Effector CD8-positive, alpha-beta T cell (primary cell): ENCODE data around the gene PIK3CA.
"Not testable (repeated sequence)": the region's sequence is repeated elsewhere in the genome, so short reads cannot be mapped to it uniquely, and the experiment has no call there.

Experiments
- DNase-seq: peaks from one replicate; lab custom pipeline; 2025; lab: John Stamatoyannopoulos, UW
- total RNA-seq, 4 experiments: gene quantifications; one replicate each; lab custom pipeline; 2026; lab: John Stamatoyannopoulos, UW

The PIK3CA gene
- 85.9 to 123 (median 102) reads per million in 4 experiments for total RNA-seq

DNA sequence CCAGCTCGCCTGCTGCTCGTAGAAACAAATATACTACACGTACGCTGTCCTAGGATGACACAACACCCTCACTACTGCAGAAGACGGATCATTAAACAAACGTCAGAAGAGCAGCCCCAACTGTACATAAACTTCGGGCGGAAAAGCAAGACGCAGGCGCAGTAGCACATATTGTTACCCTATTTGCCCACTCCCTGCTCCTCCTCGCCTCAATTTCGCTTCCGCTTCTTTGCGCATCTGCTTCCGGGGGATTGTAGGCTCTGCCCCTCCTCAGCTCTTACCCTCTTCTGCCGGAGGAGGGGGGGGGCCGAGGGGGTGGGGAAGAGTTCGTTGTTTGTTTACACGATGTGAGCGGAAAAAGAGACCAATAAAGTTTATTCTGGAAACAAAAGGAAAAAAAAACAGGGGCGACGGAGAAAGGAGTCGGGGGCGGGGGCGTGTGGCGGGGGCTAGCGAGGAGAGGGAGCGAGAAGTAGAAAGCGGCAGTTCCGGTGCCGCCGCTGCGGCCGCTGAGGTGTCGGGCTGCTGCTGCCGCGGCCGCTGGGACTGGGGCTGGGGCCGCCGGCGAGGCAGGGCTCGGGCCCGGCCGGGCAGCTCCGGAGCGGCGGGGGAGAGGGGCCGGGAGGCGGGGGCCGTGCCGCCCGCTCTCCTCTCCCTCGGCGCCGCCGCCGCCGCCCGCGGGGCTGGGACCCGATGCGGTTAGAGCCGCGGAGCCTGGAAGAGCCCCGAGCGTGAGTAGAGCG is at the start of gene PIK3CA:
TSS of gene PIK3CA (plus strand) at position 485 of the 743 bp plus-strand sequence. CDS start 50,469 bp downstream, outside the sequence.
- DNase-seq = peak; percentile 92

DNA sequence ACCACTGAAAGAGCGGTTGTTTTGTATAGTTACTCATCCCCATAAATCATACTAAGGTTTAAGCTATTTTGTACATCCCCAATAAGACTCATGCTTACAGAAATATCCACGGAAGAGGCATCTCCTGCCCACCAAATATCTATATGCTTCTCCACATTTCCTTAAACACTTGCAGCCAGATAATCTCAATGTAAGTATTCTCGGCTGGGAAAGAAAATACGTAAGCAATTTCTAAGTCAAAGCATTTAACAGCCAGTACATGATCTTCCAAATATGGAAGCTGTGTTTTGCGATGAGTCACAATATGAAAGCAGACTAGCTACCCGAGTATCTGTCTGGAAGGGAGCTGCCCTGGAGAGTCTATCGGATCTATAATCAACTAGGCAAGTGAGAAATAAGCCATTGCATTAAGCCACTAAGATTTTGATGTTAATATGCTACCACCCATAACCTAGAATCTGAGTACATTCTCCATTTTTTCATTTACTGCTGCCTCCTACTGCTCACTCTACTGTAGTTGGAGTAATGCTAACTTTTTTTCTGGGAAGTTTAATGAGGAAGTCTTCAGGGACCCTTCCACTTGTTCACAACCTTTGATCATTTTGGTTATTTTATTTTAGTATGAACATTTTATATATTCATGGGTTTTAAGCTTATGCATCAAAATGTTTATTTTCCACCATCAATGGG is 49.6 kb upstream of the PIK3CA start:
- no peak for DNase-seq

DNA sequence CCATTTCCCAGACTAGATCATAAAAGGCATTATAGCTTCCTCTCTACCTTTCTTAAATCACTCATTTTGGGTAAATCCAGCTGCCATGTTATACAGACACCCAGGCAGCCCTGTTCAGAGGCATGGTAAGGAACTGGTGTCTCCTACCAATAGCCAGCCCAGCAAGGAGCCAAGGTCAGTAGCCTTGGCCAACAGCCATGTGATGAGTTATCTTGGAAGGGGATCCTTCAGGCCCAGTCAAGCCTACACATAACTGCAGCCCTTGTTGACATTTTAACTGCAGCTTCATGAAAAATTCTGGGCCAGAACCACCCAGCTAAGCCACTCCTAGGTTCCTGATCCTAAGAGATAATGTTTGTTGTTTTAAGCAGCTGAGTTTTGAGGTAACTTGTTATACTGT is 47.5 kb upstream of the PIK3CA start:
- DNase-seq = no peak

DNA sequence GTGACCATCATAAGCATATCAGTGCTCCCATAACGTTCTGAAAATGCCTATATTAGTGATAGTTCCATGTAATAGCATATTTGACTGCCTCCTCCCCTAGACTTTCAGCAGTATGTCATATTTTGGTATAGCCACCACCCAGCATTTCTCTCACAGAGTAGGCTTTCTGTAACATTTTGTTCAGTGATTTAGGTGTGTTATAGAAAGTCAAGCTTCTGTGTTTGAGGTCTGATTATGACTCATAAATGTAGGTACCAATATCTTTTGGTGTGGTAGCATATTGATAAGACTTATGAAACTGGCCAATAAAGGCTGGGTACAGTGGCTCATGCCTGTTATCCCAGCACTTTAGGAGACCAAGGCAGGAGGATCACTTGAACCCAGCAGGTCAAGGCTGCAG is 42.3 kb upstream of the PIK3CA start:
- no peak for DNase-seq

DNA sequence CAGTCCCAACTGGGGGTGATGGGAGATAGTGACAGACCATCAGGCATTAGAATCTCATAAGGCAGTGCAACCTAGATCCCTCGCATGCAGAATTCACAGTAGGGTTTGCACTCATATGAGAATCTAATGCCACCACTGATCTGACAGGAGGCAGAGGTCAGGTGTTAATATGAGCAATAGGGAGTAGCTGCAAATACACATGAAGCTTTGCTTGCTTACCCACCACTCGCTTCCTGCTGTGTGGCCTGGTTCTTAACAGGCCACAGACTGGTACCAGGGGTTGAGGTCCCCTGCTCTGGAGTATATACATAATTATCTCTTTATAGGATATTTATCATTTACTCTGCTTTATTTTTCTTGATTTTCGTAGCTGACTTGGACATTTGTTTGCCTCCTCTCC is 40.5 kb upstream of the PIK3CA start:
- DNase-seq = no peak

DNA sequence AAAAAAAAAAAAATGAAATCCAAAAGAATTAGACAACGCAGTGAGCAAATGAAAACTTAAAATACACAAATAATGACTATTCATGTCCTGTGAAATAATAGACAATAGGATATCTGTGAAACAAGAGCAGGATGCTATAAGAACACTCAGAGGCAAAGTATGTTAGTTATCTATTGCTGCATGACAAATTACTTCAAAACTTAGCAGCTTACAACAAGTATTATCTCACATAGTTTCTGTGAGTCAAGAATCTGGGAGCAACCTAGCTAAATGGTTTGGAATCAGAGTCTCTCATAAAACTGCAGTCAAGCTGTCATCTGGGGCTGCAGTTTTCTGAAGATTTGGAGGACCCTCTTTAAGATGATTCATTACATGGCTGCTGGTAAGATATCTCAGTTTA is 40.1 kb upstream of the PIK3CA start:
- no peak for DNase-seq

DNA sequence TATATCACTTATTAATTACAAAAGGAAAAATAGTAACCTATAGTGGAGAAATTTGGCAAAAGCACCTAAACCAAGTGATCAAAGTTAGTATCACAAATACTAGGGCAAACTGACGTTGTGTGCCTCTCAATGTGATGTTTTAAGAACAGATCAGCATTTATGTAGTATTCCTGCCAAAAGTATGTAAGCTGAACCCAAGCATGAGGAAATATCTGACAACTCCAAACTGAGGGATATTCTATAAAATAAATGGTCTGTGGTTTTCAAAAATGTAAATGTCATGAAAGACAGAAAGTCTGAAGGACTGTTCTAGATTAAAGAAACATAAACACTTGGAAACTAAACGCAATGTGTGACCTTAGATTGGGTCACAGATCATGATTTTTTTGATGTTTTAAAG is 34.3 kb upstream of the PIK3CA start:
- no peak for DNase-seq

DNA sequence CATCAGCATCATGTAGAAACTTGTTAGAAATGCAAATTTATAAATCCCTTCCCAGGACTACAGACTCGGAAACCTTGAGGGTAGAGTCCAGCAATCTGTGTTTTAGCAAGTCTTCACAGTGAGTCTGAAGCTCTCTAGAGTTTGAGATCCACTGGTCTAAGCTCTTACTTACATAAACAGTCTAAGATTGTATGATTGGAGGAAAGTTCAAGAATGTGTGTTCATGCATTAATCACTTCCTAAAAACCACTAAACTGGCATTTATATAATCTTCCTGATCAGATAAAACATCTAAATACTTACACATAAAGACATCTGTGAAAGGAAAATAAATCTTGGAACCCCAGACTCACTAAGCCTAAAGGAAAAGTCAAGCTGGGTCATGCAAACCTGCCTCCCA is 32.7 kb upstream of the PIK3CA start:
- DNase-seq = not testable (repeated sequence)

DNA sequence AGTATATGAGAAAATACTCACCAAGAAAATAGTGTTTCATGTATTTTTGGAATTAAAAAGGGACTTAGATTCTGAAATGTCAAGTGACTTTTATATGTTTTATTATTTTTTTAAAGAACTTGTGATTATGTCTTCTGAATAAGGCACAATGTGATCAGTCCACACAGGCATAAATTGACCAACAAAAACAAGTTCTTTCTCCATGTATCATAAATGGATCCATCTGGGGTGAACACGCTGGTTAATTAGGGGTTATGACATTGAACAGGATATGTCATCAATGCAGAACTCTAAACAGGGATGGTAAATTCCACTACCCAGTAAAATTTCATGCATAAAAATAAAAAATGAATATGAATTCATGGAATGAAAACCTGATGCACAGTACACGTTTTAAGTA is 31.3 kb upstream of the PIK3CA start:
- DNase-seq = no peak

DNA sequence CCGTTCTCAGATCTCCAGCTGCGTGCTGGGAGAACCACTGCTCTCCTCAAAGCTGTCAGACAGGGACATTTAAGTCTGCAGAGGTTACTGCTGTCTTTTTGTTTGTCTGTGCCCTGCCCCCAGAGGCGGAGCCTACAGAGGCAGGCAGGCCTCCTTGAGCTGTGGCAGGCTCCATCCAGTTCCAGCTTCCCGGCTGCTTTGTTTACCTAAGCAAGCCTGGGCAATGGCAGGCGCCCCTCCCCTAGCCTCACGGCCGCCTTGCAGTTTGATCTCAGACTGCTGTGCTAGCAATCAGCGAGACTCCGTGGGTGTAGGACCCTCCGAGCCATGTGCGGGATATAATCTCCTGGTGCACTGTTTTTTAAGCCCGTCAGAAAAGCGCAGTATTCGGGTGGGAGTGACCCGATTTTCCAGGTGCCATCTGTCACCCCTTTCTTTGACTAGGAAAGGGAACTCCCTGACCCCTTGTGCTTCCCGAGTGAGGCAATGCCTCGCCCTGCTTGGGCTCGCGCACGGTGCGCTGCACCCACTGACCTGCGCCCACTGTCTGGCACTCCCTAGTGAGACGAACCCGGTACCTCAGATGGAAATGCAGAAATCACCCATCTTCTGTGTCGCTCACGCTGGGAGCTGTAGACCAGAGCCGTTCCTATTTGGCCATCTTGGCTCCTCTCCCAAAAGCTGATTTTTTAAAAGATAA is 15.8 kb upstream of the PIK3CA start:
- DNase-seq = not testable (repeated sequence)

DNA sequence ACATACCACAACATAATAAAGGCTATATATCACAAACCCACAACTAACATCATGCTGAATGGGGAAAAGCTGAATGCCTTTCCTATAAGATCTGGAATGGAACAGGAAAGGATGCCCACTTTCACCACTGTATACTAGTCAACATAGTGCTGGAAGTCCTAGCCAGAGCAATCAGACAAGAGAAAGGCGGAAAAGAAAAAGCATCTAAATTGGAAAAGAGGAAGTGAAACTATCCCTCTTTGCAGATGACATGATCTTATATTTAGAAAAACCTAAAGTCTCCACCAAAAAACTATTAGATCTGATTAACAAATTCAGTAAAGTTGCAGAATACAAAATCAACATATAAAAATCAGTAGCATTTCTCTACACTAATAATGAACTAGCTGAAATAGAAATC is 14.6 kb upstream of the PIK3CA start:
- no peak for DNase-seq

DNA sequence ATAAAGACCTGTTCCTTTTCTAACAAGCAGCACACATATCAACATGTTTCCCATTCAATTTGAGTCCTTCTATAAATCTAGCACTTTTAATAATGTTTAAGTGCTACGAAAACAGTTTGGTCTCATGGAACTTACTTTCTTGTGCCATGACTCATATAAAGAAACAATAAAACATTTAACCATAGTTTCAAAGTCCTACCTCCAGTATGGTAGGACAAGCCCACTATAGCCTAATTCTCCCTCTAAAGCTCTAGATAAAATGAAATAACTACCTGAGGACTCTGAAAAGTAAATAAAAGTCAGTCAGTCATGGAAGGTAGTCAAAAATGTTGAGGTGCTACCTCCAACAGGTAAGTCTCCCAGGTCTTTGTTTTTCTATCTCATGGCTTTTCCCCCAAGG is 12.0 kb upstream of the PIK3CA start:
- DNase-seq = no peak

DNA sequence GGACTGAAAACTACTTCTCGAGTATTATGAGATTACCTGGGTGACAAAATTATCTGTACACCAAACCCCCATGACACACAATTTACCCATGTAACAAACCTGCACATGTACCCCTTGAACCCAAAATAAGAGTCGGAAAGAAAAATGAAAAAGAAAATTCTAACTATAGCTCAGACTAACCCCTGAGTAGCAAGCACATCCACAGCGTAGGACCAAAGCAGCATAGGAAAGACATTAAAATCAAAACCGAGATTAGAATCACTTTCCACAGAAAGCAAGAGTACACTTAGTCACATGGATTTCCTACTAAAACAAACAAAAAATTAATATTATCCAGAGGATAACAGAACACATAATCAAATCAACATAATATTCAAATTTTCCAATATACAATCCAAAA is 6.3 kb upstream of the PIK3CA start:
- DNase-seq = no peak

DNA sequence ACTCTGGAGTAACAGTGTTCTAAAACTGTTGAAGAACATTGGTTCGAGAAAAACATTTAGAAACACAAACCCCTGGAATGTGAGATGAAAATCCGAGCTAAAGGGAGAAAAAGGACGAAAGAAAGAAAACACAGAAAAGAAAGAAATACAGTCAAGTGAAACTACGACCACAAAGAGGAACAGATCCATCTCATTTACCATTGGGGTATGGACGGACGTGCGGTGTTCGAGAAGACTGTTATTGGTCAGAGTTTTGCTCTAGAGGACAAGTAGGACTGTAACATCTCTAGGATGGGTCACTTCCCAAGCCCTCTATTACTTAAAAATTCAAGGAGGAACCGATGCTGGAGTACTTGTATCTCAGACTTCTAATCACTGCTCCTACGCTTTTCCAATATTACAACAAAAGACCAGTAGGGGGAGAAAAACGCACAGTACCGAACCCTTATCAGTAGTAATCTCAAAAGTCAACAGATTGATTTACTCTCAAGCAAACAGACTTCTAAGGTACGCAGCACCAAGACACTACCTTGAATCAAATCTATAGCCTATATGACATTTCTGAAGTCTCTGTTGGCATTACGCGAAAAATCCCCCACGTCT is 1.1 kb upstream of the PIK3CA start:
- DNase-seq = no peak

DNA sequence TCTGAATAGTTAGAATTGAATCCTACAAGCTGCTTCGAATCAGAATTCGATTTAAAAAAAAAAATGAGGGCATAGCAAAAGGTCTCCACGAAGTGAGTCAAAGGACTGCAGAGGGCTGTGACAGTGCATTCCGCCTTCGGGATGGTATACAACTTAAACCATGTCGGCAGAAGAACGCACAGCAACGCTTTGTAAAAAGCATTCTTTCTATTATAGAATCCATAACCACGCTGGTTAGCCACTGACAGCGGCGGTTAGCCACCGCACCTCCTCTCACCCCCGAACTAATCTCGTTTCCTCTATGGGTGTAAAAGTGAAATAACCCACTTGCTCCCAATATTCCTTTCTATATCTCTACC is 664 bp upstream of the PIK3CA start:
- peak; percentile 70 for DNase-seq

DNA sequence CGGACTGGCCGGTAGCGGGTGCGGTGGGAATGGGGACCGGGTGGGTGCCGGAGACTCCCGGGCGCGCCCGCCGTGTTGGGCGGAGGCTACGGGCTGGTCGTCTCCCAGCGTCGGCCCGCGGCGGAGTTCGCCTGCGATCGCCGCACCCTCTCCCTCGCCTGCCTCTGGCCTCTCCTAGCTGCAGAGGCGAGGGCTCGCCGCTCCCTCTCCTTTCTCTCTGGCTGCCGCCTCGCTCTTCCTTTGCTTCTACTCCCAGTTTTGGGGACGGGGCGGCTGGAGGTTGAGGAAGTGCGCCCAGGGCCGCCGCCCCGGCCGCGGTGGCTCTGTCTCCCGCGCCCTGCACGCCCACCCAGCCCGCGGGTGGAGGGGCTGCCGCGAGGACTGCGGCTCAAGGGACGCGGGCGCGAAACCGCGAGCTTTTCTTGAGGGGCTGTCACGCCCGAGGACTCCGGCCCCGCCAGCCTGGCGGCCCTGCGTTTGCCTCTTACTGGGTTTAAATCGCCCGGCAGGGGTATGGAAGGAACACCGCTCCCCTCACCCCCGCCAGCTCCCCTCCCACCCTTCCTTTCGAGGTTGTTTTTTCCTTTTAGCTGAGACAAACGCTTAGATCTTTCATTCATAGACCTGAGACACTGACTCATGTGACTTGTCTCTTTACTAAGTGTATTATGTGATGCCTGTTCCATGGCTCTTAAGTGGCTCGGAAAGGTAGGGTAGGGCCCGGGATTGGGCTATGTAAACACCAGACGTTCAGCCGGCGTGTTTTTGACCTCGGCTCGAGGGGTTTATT is 654 bp downstream of the PIK3CA start:
- DNase-seq = peak; percentile 46

DNA sequence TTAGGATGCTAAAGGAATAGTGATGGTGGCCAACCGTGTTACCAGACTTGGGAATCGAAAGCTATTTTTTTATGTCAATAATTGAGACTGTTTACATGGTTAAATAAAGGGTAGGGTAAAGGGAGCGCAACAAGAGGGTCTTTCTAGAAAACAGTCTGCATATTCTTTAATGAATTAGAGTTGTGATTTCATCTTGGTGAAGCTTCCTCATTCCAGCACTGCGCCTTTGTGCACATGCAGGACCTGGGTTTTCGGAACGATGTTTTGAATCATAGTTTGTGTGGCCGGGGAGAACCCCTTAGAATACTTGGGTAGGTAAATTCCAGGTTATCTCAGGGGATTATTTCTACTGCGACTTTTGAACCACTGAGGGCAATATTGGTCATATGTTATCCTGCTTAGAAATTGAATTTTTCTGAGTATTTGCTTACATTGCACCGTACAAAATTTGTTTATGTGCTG is 1.3 kb downstream of the PIK3CA start:
- peak; percentile 25 for DNase-seq

DNA sequence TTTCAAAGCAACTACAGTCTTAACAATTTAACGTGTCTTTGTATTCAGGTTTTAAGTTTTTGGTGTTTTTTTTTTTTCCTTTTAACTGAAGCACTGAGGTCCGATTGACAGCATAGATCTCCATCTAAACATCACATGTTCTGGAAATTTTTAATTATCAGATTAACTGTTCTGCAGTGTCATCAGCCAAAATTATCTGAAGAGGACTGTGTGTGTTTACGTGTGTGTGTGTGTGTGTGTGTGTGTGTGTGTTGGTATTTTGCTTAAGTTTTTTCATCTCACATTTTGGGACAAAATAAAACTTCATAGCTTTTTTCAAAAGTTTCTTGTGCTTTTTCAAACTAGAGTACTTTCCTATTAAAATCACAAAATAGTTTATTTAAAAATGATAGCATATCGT is 1.8 kb downstream of the PIK3CA start:
- DNase-seq = no peak

DNA sequence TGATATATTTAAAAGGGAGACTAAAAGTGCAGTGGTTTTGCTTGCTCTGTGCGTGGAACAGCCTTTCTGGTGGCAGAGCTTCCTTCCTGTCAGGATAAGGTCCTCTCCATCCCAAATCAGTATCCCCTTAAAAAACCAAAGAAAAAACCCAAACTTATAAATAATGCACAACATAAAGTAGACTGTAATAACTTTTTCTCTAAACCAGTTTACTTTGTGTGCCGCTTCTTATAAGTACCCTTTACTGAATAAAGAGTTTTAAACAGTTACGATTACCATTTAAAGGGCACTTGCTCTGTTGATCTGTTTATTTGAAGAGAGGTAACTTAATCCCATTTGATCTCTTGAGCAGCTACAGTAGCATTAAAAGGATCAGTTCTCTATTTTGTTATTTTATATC is 2.5 kb downstream of the PIK3CA start:
- DNase-seq = no peak

DNA sequence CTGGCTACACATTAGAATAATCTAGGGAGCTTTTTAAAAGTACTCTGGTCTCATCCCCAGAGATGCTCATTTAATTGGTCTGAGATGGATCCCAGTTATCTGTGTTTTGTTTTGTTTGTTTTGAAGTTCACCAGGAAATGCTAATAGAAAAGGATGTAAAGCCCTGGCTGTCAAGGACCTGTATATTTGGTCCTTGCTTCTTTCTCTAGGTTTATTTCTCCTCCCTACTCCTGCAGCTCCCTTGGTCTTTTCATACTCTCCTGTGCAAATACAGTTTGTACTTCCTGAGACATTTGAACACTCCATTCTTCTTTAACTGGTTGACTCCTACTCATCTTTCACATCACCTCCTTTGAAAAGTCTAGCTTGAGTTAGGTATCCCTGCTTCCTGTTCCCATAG is 3.3 kb downstream of the PIK3CA start:
- DNase-seq = no peak

DNA sequence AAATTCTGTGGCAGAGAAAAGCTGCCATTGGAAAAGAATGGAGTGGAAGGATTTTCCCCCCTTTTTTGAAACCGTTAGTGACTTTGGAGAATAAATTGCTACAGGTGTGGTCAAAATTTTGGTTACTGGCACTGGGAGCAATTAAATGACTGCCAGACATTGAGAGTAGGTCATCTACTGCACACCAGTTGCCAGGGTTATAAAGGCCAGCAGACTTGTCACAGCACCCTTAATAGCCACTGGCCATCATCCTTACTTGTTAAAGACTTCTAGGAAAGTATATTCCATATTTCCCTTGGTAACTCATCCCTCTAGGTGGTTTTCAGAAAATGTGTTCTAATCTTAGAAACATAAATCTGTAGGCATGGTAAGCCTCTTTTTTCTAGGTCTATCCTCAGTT is 8.0 kb downstream of the PIK3CA start:
- no peak for DNase-seq

DNA sequence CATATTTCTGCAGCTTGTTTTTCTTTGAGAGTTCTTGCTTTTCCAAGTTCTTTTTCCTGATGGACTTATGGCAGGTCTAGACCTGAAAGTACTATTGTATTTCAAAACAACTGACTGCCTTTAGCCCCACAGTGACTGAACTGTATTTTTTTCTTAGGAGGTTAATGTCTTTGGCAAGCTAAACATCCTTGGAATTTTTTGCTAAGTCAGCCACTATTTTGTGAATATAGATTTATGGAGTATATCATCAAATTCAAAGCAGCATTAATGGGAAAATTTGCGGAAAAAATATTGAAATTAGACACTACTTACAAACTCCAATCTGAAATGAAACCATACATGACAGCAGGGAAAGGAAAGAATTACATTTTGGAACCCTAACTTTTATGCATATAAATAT is 8.6 kb downstream of the PIK3CA start:
- no peak for DNase-seq
